Heart left ventricle (tissue), 16 donors: ENCODE measurements around the gene UBE4A. TPM values are rescaled to one million over a fixed set of nuclear protein-coding genes. Genes with fewer than 3 reads are reported as not detected.

Source experiments
- ATAC-seq, 4 donors: fragments of 200-7000 bp; cut with Tn5 transposase; one replicate each; pipeline ENCODE4 v1.9.1; 2020 to 2022; ENCODE audit warnings: moderate library complexity in 4 of 4, mild to moderate bottlenecking in 3 of 4, moderate number of reproducible peaks in 1 of 4
- DNase-seq, 5 donors: peaks; one replicate each; pipeline ENCODE4 v3.0.0-alpha.2; 2020
- H3K27ac ChIP-seq, 12 donors: fragments of 200-600 bp; sonication (generic) in 4 of 12; one replicate each; pipeline versions ENCODE4 v1.5.0 to v1.8.0; 2016 to 2022; ENCODE audit warnings: mild to moderate bottlenecking in 2 of 12
- H3K27me3 ChIP-seq, 9 donors: fragments of 200-600 bp; sonication (generic) in 2 of 9; one replicate each; pipeline versions ENCODE4 v1.5.1 to v1.8.0; 2016 to 2022; ENCODE audit warnings: mild to moderate bottlenecking in 3 of 9
- H3K36me3 ChIP-seq, 9 donors: fragments of 200-600 bp; sonication (generic) in 2 of 9; one replicate each; pipeline versions ENCODE4 v1.5.0 to v1.8.0; 2018 to 2022; ENCODE audit warnings: mild to moderate bottlenecking in 2 of 9
- H3K4me1 ChIP-seq, 12 donors: fragments of 200-600 bp; sonication (generic) in 4 of 12; one replicate each; pipeline versions ENCODE4 v1.5.0 to v1.8.0; 2016 to 2022; ENCODE audit warnings: mild to moderate bottlenecking in 3 of 12
- H3K4me3 ChIP-seq, 12 donors: fragments of 200-600 bp; sonication (generic) in 4 of 12; one replicate each; pipeline versions ENCODE4 v1.5.0 to v1.8.0; 2017 to 2022; ENCODE audit warnings: mild to moderate bottlenecking in 9 of 12, moderate library complexity in 4 of 12
- H3K9me3 ChIP-seq, 12 donors: fragments of 200-600 bp; sonication (generic) in 4 of 12; one replicate each; pipeline versions ENCODE4 v1.5.0 to v1.8.0; 2016 to 2022; ENCODE audit warnings: mild to moderate bottlenecking in 1 of 12
- POLR2A ChIP-seq, 2 donors: fragments of 450-650 bp; IDR thresholded peaks; one replicate each; pipeline ENCODE4 v1.6.1; 2017; ENCODE audit warnings: antibody characterized with exemption in 2 of 2, mild to moderate bottlenecking in 2 of 2, moderate library complexity in 2 of 2
- WGBS, 4 donors: extraction: QIAGEN DNeasy Blood & Tissue Kit in 2 of 4; methylation state at CpG; one replicate each; pipeline versions ENCODE4 v1.1.5 to v1.1.7; 2013 to 2018; 5-methylcytosine and 5-hydroxymethylcytosine counted together
- intact Hi-C, 10 donors: fragments of 100-400 bp; cut with DNase I; formaldehyde crosslinking; loops; one replicate each; pipeline versions ENCODE4 v1.11.1 to v1.14.2; 2022
- polyA plus RNA-seq, 2 donors: library from polyadenylated mRNA; stranded (reverse); fragments of 200-250 nt; gene quantifications; one replicate each; pipeline ENCODE4 v1.2.3, GENCODE V29; 2013
- total RNA-seq, 9 donors: library from RNA; depleted of rRNA in 2 of 9; stranded (reverse); fragments of >200 nt in 2 of 9; fragmentation: NEBNext Ultra II Directional in 3 of 9; extraction: Animal tissue kit (Norgen Biotek cat#: 25700) in 3 of 9; gene quantifications; one replicate each; pipeline versions ENCODE4 v1.1.0 to v1.2.4, GENCODE V29; 2016 to 2023
- TF ChIP-seq, protein P1 (sequence below), 12 donors: fragments of 200-600 bp; sonication (generic) in 4 of 12; IDR thresholded peaks; one replicate each; pipeline versions ENCODE4 v1.5.0 to v1.8.0; 2018 to 2022; ENCODE audit warnings: antibody characterized with exemption in 12 of 12, mild to moderate bottlenecking in 5 of 12
- donor health status: ischemic (EF 13 %, LVEDD 7.1; RV severe dilation, severe dysfunction).
- donor health status: healthy with polysubstance abuse.
- donor health status: DM: no; HTN: yes; CAD: no.
- donor health status: DM: no; HTN: no; CAD: no.
- donor health status: ischemic (EF 25% LVEDD 6.9; RV normal size, moderate dysfunction).
- donor health status: ischemic (EF 25% LVEDD 5.7; RV mildly dilated, moderate dysfunction).
- donor health status: healthy.
- donor health status: DM: yes; HTN: yes; CAD: no.
- donor health status: ischemic (EF 35%, LVEDD 5.7; RV mildly dilated, moderate dysfunction).
- donor health status: nonischemic (EF 11% LVEDD 7.7; RV severe dilation, severe dysfunction).
- donor health status: DM: yes; HTN: yes; CAD: no.
- donor health status: PGD.
- donor health status: ischemic (EF 29% LVEDD 5.4; RV normal size, mild dysfunction).
- donor health status: nonischemic (EF 23%, LVEDD 6.1; RV moderate dilation, normal function).

UBE4A gene
- total and polyA plus RNA-seq, 11 donors = 13.0 to 50.3 (median 39.7) TPM

DNA sequence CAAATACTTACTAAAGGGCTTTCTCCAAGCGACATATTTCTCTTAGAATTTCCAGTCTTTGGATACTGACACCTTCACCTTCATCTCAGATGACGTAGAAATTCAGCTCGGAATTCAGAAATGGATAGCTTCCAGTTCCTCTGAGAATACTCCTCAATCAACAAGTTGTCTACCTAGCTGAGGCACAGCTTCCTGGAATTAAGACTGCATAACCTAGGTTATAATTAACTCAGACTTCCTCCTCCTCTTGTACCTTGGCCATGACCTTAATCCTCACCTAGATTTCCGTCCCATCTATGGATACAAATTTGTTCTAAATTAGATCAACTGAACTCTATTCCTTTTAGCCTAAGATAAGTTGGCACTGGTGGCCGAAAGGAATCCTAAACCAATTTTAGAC lies 59.4 kb downstream of the UBE4A start:
- Histone ChIP-seq H3K27ac (peak overlapping the region in 1 of 12 donors; percentile 20), H3K36me3 (peaks cover 0 to 11% (median 10%) of the 10 kb centered on the region in 9 donors), H3K4me1 (peaks cover 0 to 14% (median 4%) of the 10 kb centered on the region in 12 donors), H3K9me3 (no peaks in the 10 kb centered on the region), H3K4me3 (no peak overlapping the region), H3K27me3 (no peaks in the 10 kb centered on the region)
- peak in 1 of 4 donors; percentile 38 for ATAC-seq
- no peak for TF ChIP-seq POLR2A (IDR thresholded peaks at IDR 0.05)
- TF ChIP-seq, protein P1, sequence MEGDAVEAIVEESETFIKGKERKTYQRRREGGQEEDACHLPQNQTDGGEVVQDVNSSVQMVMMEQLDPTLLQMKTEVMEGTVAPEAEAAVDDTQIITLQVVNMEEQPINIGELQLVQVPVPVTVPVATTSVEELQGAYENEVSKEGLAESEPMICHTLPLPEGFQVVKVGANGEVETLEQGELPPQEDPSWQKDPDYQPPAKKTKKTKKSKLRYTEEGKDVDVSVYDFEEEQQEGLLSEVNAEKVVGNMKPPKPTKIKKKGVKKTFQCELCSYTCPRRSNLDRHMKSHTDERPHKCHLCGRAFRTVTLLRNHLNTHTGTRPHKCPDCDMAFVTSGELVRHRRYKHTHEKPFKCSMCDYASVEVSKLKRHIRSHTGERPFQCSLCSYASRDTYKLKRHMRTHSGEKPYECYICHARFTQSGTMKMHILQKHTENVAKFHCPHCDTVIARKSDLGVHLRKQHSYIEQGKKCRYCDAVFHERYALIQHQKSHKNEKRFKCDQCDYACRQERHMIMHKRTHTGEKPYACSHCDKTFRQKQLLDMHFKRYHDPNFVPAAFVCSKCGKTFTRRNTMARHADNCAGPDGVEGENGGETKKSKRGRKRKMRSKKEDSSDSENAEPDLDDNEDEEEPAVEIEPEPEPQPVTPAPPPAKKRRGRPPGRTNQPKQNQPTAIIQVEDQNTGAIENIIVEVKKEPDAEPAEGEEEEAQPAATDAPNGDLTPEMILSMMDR (IDR thresholded peaks at IDR 0.05) = no peak
- intact Hi-C loops = no loop called here
- DNase-seq = no peak
- 59 to 75% (median 71%) methylated on average over 5 of the region's 5 CpGs for WGBS, 4 donors

DNA sequence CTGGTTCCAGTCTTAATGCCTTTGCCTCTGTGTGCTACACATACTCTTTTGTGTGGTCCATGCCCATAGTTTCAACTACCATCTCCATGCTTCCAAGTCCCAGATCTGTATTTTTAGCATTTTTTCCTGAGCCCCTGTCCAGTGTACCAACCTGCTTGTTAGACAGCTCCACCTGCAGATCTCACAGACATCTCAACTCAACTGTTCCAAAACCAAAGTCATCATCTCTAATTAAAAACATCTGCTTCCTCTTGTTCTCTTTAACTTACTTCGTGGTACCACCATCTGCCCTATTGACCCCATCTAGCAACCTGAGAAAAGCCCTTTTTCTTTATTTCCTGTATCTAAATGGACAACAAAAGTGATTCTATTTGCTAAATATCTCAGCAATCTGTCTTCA lies 68.3 kb downstream of the UBE4A start:
- Histone ChIP-seq H3K4me1 (peaks cover 0 to 5% (median 0%) of the 10 kb centered on the region in 12 donors), H3K9me3 (no peaks in the 10 kb centered on the region), H3K4me3 (no peak overlapping the region), H3K36me3 (no peaks in the 10 kb centered on the region), H3K27me3 (no peaks in the 10 kb centered on the region), H3K27ac (no peak overlapping the region)
- DNase-seq (no peak), ATAC-seq (no peak)
- 32 to 33% (median 33%) methylated on average over 1 of the region's 1 CpG for WGBS, 4 donors
- intact Hi-C loops = no loop called here
- TF ChIP-seq, protein P1 (IDR thresholded peaks at IDR 0.05) = no peak
- no peak for TF ChIP-seq POLR2A (IDR thresholded peaks at IDR 0.05)

- H3K4me1 ChIP-seq = peaks cover 0 to 14% (median 8%) of the 10 kb centered on the region in 12 donors
- H3K27me3 ChIP-seq = no peaks in the 10 kb centered on the region
- intact Hi-C loops = loop anchor here in 2 of 10 donors (10.0 kb wide), 1 partner anchor 54 kb away; no protein-coding TSS in a partner anchor
- ATAC-seq = no peak
- H3K36me3 ChIP-seq = no peaks in the 10 kb centered on the region
- 71 to 88% (median 80%) methylated on average over 2 of the region's 2 CpGs for WGBS, 4 donors
- H3K27ac ChIP-seq = no peak overlapping the region
- H3K9me3 ChIP-seq = no peaks in the 10 kb centered on the region
- DNase-seq = no peak
- H3K4me3 ChIP-seq = no peak overlapping the region
- TF ChIP-seq POLR2A (IDR thresholded peaks at IDR 0.05) = no peak
- TF ChIP-seq, protein P1 (IDR thresholded peaks at IDR 0.05) = no peak
Observed at GRCh38 chr11:118430956-118431355, 71.6 kb downstream of the UBE4A start.

DNA sequence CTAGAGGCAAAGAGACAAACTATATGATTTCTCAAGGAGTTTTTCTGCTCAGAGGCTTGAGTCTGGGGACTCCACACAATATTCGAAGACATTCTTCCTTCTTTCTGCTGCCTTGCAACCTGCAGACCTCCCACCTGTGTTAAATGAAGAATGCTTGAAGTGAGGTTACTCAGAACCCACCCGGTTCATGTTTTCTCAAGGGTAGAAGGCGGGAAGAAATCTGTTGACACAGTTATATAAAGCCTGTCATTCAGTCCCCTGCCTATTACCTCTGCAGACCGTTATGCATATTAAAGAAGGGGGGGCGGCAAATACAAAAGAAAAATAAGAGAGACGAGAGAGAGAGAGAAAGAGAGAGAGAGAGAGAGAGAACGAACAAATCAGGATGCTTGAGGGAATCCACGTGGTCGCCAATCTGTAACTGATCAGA lies 74.7 kb downstream of the UBE4A start:
- Histone ChIP-seq H3K9me3 (no peaks in the 10 kb centered on the region), H3K4me1 (peaks cover 0 to 38% (median 18%) of the 10 kb centered on the region in 12 donors), H3K4me3 (peak overlapping the region in 10 of 12 donors; percentile 91 to 99 (median 96)), H3K27me3 (no peaks in the 10 kb centered on the region), H3K36me3 (no peaks in the 10 kb centered on the region), H3K27ac (no peak overlapping the region)
- TF ChIP-seq, protein P1 (IDR thresholded peaks at IDR 0.05) = no peak
- no peak for TF ChIP-seq POLR2A (IDR thresholded peaks at IDR 0.05)
- WGBS, 4 donors = 8 to 11% (median 10%) methylated on average over 9 of the region's 9 CpGs
- intact Hi-C loops = loop anchor here in 3 of 10 donors (2.0 to 10.0 kb wide), 2 partner anchors 33 to 51 kb away; partner anchors contain the start of gene ATP5MG (in 1 of the 3)
- no peak for DNase-seq
- ATAC-seq = no peak
